Measurements from ENCODE around the gene CD101. TPM values are rescaled to one million over a fixed set of nuclear protein-coding genes. Genes with fewer than 3 reads are reported as not detected.

Gene CD101
- total RNA-seq, 2 donors from 2014 or later = 2.1 to 2.6 TPM

GRCh38 chr1:117069220-117069844, 67.8 kb downstream of the CD101 start:
- intact Hi-C loops (cut with DNase I) = loop anchor here (5.0 to 10.0 kb wide), 2 partner anchors 58 to 215 kb away; no protein-coding TSS in a partner anchor
- no peak for DNase-seq (ENCODE audit: low spot score)

- intact Hi-C loops (cut with DNase I) = no loop called here
- DNase-seq (ENCODE audit: low spot score) = no peak
Observed at GRCh38 chr1:117070124-117070523, 68.6 kb downstream of the CD101 start.

GRCh38 chr1:117076648-117077047, 75.1 kb downstream of the CD101 start:
- intact Hi-C loops (cut with DNase I) = no loop called here
- no peak for DNase-seq (ENCODE audit: low spot score)

- intact Hi-C loops (cut with DNase I) = no loop called here
Observed at GRCh38 chr1:117077267-117077666, 75.7 kb downstream of the CD101 start.

GRCh38 chr1:117079737-117080136, 78.2 kb downstream of the CD101 start:
- intact Hi-C loops (cut with DNase I) = no loop called here
- no peak for DNase-seq (ENCODE audit: low spot score)

More at GRCh38 chr1:117077267-117077666, 75.7 kb downstream of the CD101 start:
- no peak for DNase-seq (ENCODE audit: low spot score)

GRCh38 chr1:117084231-117084630, 82.7 kb downstream of the CD101 start:
- intact Hi-C loops (cut with DNase I) = no loop called here
- DNase-seq (ENCODE audit: low spot score) = no peak

Other genes starting within 250 kb of the CD101 start
- 1 to 10 TPM; 1.1 to 2.3 TPM for gene CD2, start 247.3 kb upstream of the CD101 start, total RNA-seq
- gene PTGFRN, start 91.8 kb upstream of the CD101 start, total RNA-seq = 100 to 1,000 TPM in 1 of 2 donors, 10 to 100 TPM in 1; 99.4 to 153 TPM
- gene TTF2, start 58.6 kb downstream of the CD101 start, total RNA-seq = 10 to 100 TPM; 16.3 to 18.1 TPM
- 1 to 10 TPM; 3.1 to 3.9 TPM for gene TRIM45, start 120.0 kb downstream of the CD101 start, total RNA-seq
- gene VTCN1, start 209.2 kb downstream of the CD101 start, total RNA-seq = not detected

Data from posterior vena cava (tissue), 2 donors.